ENCODE measurements around the gene KLC1.
"Not testable (repeated sequence)": the region's sequence is repeated elsewhere in the genome, so short reads cannot be mapped to it uniquely, and the experiment has no call there.

The KLC1 gene

GRCh38 chr14:103662591-103662990, 33.6 kb downstream of the KLC1 start:
- DNase-seq, result no peak

GRCh38 chr14:103663506-103663905, 34.5 kb downstream of the KLC1 start:
- no peak for DNase-seq

GRCh38 chr14:103667671-103668070, 38.7 kb downstream of the KLC1 start:
- no peak for DNase-seq

- no peak for DNase-seq
Measured at GRCh38 chr14:103668117-103668516, 39.1 kb downstream of the KLC1 start.

GRCh38 chr14:103669370-103669769, 40.4 kb downstream of the KLC1 start:
- DNase-seq, result no peak

- no peak for DNase-seq
Measured at GRCh38 chr14:103671911-103672310, 42.9 kb downstream of the KLC1 start.

- DNase-seq, result no peak
Measured at GRCh38 chr14:103675957-103676356, 46.9 kb downstream of the KLC1 start.

GRCh38 chr14:103676881-103677675, 48.1 kb downstream of the KLC1 start:
- DNase-seq, result no peak

- DNase-seq, result no peak
Measured at GRCh38 chr14:103679351-103679750, 50.3 kb downstream of the KLC1 start.

GRCh38 chr14:103680491-103681231, 51.6 kb downstream of the KLC1 start:
- DNase-seq, result no peak

- no peak for DNase-seq
Measured at GRCh38 chr14:103683139-103683538, 54.1 kb downstream of the KLC1 start.

- no peak for DNase-seq
Measured at GRCh38 chr14:103684471-103684870, 55.5 kb downstream of the KLC1 start.

GRCh38 chr14:103684871-103685270, 55.9 kb downstream of the KLC1 start:
- no peak for DNase-seq

GRCh38 chr14:103685276-103686211, 56.5 kb downstream of the KLC1 start:
- DNase-seq, result no peak

- DNase-seq, result no peak
Measured at GRCh38 chr14:103686831-103687485, 57.9 kb downstream of the KLC1 start.

GRCh38 chr14:103687712-103688111, 58.7 kb downstream of the KLC1 start:
- no peak for DNase-seq

- DNase-seq, result no peak
Measured at GRCh38 chr14:103688441-103688840, 59.4 kb downstream of the KLC1 start.

- no peak for DNase-seq
Measured at GRCh38 chr14:103688906-103689902, 60.2 kb downstream of the KLC1 start.

GRCh38 chr14:103690332-103690731, 61.3 kb downstream of the KLC1 start:
- DNase-seq, result no peak

GRCh38 chr14:103691655-103692054, 62.6 kb downstream of the KLC1 start:
- DNase-seq, result not testable (repeated sequence)

- DNase-seq, result no peak
Measured at GRCh38 chr14:103692159-103692558, 63.1 kb downstream of the KLC1 start.
